Upper lobe of left lung (tissue), 6 donors: Measurements from ENCODE around the gene SOWAHA. TPM values are rescaled to one million over a fixed set of nuclear protein-coding genes. Genes with fewer than 3 reads are reported as not detected.
A peak's percentile ranks its signal among the peaks of the same experiment; 100 is the strongest.

Experiments
- ATAC-seq, 2 donors: fragments of 200-7000 bp; cut with Tn5 transposase; one replicate each; pipeline ENCODE4 v1.9.1; 2022; ENCODE audit warnings: mild to moderate bottlenecking in 2 of 2, moderate library complexity in 2 of 2; ENCODE audit not compliant: low FRiP score in 2 of 2
- DNase-seq, 2 donors: peaks; one replicate each; pipeline ENCODE4 v3.0.0-alpha.2; 2019 to 2020
- H3K27ac ChIP-seq, 4 donors: fragments of 200-600 bp; sonication (generic); one replicate each; pipeline ENCODE4 v1.5.1; 2016 to 2019
- H3K27me3 ChIP-seq, 4 donors: fragments of 200-600 bp; sonication (generic); one replicate each; pipeline ENCODE4 v1.5.1; 2017 to 2019
- H3K36me3 ChIP-seq, 4 donors: fragments of 200-600 bp; sonication (generic); one replicate each; pipeline ENCODE4 v1.5.1; 2016 to 2019
- H3K4me1 ChIP-seq, 4 donors: fragments of 200-600 bp; sonication (generic); one replicate each; pipeline ENCODE4 v1.5.1; 2018 to 2019
- H3K4me3 ChIP-seq, 4 donors: fragments of 200-600 bp; sonication (generic); one replicate each; pipeline ENCODE4 v1.5.1; 2017 to 2019; ENCODE audit warnings: mild to moderate bottlenecking in 2 of 4, moderate library complexity in 1 of 4
- H3K9me3 ChIP-seq, 4 donors: fragments of 200-600 bp; sonication (generic); one replicate each; pipeline ENCODE4 v1.5.1; 2018 to 2019
- EP300 ChIP-seq, 4 donors: sonication (generic); formaldehyde crosslinking; IDR thresholded peaks; one replicate each; pipeline ENCODE4 v1.5.1; 2017; ENCODE audit warnings: antibody characterized with exemption in 4 of 4, control low read depth in 2 of 4
- POLR2A ChIP-seq, 4 donors: fragments of 450-650 bp; IDR thresholded peaks; one replicate each; pipeline ENCODE4 v1.5.1; 2016 to 2017; ENCODE audit warnings: antibody characterized with exemption in 4 of 4, mild to moderate bottlenecking in 2 of 4
- POLR2AphosphoS5 ChIP-seq, 2 donors: sonication (generic); formaldehyde crosslinking; IDR thresholded peaks; one replicate each; pipeline ENCODE4 v1.5.1; 2017; ENCODE audit warnings: antibody characterized with exemption in 2 of 2
- WGBS, 2 donors: methylation state at CpG; one replicate each; pipeline ENCODE4 v1.1.5; 2017 to 2018; 5-methylcytosine and 5-hydroxymethylcytosine counted together
- total RNA-seq, 6 donors: library from RNA; depleted of rRNA in 4 of 6; stranded (reverse); fragments of >200 nt in 4 of 6; gene quantifications; one replicate each; pipeline versions ENCODE4 v1.1.0 to v1.2.1, GENCODE V29; 2016 to 2021
- TF ChIP-seq, protein P1 (sequence below), 6 experiments: fragments of 450-650 bp in 4 of 6; fragments of 200-600 bp in 2 of 6; sonication (generic) in 2 of 6; IDR thresholded peaks; one replicate each; pipeline ENCODE4 v1.5.1; 2016 to 2019; ENCODE audit warnings: antibody characterized with exemption in 6 of 6
- donor health status: DM: no; HTN: no; CAD: no; lungs with moderate emphysema.
- donor health status: DM: no; HTN: yes; CAD: no; lungs with severe emphysema.

The SOWAHA gene
- total RNA-seq, 6 donors from 2014 or later, result 0.30 to 1.0 (median 0.55) TPM; not detected in 1

DNA sequence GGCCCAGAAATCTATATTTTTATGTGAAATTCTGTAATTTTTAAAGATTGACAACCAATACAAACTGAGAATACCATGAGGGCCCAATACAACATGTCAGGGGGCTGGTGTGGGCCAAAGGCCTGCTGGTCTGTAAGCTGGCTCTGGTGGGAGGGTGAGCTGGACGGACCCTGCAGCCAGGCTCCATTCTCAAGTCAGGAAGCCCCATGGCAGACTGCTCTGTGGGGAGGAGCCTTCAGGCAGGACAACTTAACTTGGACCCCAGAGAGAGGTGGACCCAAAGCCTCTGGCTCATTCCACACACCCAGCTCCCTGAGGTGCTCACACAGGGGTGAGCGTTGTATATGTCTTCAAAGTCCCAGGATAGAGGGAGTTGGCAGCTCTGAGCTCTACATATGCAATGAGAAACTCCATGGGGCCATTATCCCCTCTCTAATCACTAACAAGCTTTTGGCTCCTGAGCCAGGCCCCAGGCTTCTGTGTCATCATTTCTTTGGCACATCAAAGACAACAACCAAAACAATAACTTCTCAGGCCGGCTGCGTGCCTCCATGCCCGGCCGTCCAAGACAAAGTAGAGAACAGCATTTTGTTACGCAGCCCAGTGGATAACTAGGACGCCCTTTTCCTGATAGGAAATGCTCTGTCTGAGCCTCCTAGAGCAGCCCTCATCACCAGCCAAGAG lies 42.5 kb upstream of the SOWAHA start:
- H3K36me3 ChIP-seq, result no peaks in the 10 kb centered on the region
- WGBS, 2 donors, result 69 to 71% methylated on average over 6 to 8 of the region's 8 CpGs
- H3K9me3 ChIP-seq, result no peaks in the 10 kb centered on the region
- H3K27me3 ChIP-seq, result no peaks in the 10 kb centered on the region
- H3K4me3 ChIP-seq, result no peak overlapping the region
- DNase-seq, result no peak
- H3K4me1 ChIP-seq, result peaks cover 35 to 52% (median 38%) of the 10 kb centered on the region in 4 donors
- no peak for TF ChIP-seq EP300 (IDR thresholded peaks at IDR 0.05)
- TF ChIP-seq, protein P1, sequence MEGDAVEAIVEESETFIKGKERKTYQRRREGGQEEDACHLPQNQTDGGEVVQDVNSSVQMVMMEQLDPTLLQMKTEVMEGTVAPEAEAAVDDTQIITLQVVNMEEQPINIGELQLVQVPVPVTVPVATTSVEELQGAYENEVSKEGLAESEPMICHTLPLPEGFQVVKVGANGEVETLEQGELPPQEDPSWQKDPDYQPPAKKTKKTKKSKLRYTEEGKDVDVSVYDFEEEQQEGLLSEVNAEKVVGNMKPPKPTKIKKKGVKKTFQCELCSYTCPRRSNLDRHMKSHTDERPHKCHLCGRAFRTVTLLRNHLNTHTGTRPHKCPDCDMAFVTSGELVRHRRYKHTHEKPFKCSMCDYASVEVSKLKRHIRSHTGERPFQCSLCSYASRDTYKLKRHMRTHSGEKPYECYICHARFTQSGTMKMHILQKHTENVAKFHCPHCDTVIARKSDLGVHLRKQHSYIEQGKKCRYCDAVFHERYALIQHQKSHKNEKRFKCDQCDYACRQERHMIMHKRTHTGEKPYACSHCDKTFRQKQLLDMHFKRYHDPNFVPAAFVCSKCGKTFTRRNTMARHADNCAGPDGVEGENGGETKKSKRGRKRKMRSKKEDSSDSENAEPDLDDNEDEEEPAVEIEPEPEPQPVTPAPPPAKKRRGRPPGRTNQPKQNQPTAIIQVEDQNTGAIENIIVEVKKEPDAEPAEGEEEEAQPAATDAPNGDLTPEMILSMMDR (IDR thresholded peaks at IDR 0.05), result no peak
- TF ChIP-seq POLR2AphosphoS5 (IDR thresholded peaks at IDR 0.05), result no peak
- TF ChIP-seq POLR2A (IDR thresholded peaks at IDR 0.05), result no peak
- H3K27ac ChIP-seq, result peak overlapping the region in 3 of 4 donors; percentile 30 to 67 (median 54)
- no peak for ATAC-seq

DNA sequence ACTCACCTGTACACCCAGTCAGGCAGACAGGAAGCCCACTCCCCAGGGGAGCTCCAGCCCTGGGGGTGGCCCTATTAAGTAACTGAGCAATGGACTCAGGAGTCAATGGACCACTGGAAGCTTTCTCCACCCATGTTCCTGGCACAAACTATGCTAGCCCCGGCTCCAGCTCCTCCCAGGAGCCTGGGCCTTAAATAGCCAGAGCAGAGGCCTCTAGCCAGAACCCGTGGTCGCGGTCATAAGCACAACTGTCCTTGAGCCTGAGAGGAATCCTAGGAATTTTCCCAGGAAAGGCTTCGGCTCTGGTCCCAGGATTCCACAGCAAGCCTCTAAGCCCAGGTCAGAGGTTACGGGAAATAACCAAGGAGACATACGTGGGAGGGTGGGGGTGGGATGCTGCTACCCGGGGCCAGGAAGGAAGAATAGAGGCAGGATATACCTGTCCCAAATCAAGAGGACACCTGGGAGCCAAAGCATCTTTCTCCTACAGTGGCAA lies 41.6 kb upstream of the SOWAHA start:
- H3K27ac ChIP-seq, result peak overlapping the region in 3 of 4 donors; percentile 30 to 67 (median 54)
- TF ChIP-seq EP300 (IDR thresholded peaks at IDR 0.05) (no peak), POLR2A (IDR thresholded peaks at IDR 0.05) (no peak), POLR2AphosphoS5 (IDR thresholded peaks at IDR 0.05) (no peak)
- TF ChIP-seq, protein P1 (IDR thresholded peaks at IDR 0.05), result no peak
- H3K4me1 ChIP-seq, result peaks cover 42 to 61% (median 47%) of the 10 kb centered on the region in 4 donors
- WGBS, 2 donors, result 62 to 69% methylated on average over 8 of the region's 8 CpGs
- no peaks in the 10 kb centered on the region for H3K9me3 ChIP-seq
- ATAC-seq (no peak), DNase-seq (no peak)
- no peak overlapping the region for H3K4me3 ChIP-seq
- no peaks in the 10 kb centered on the region for H3K27me3 ChIP-seq
- no peaks in the 10 kb centered on the region for H3K36me3 ChIP-seq

- WGBS, 2 donors, result 77 to 82% methylated on average over 7 of the region's 8 CpGs
- Histone ChIP-seq H3K27ac (peak overlapping the region in 2 of 4 donors; percentile 54 to 67), H3K36me3 (no peaks in the 10 kb centered on the region)
Observed at GRCh38 chr5:132772291-132773070, 40.6 kb upstream of the SOWAHA start.

DNA sequence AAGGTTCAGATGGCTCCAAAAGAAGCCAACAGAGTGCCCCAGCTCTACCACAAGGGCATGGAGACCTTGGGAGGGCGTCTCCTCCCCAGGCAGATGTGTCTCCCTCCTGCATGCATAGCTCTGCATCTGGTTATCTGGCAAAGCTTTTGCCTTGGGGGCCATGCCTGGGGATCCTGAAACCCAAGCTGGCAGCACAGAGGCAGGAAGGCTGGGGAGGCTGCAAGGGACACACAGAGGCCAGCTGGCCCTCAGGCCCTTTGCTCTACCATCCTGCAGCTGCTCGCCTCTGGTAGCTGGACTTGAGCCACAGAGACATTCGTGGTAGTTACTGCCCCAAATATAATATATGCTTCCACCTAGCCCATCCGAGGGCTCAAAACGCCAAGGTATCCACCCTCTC lies 40.0 kb upstream of the SOWAHA start:
- no peak for DNase-seq
- WGBS, 2 donors, result 90 to 100% methylated on average over 3 to 5 of the region's 5 CpGs
- ATAC-seq, result no peak
- Histone ChIP-seq H3K4me3 (no peak overlapping the region), H3K4me1 (peaks cover 38 to 59% (median 42%) of the 10 kb centered on the region in 4 donors), H3K9me3 (no peaks in the 10 kb centered on the region), H3K36me3 (no peaks in the 10 kb centered on the region), H3K27ac (no peak overlapping the region), H3K27me3 (no peaks in the 10 kb centered on the region)
- TF ChIP-seq POLR2AphosphoS5 (IDR thresholded peaks at IDR 0.05), result no peak
- TF ChIP-seq POLR2A (IDR thresholded peaks at IDR 0.05), result no peak
- TF ChIP-seq EP300 (IDR thresholded peaks at IDR 0.05), result no peak
- TF ChIP-seq, protein P1 (IDR thresholded peaks at IDR 0.05), result no peak

More at GRCh38 chr5:132772291-132773070, 40.6 kb upstream of the SOWAHA start:
- TF ChIP-seq, protein P1 (IDR thresholded peaks at IDR 0.05), result no peak
- no peak for TF ChIP-seq EP300 (IDR thresholded peaks at IDR 0.05)
- TF ChIP-seq POLR2A (IDR thresholded peaks at IDR 0.05), result no peak
- Histone ChIP-seq H3K4me1 (peaks cover 39 to 57% (median 43%) of the 10 kb centered on the region in 4 donors), H3K27me3 (no peaks in the 10 kb centered on the region), H3K4me3 (no peak overlapping the region), H3K9me3 (no peaks in the 10 kb centered on the region)
- DNase-seq, result no peak
- no peak for ATAC-seq
